HEK293T (cell line): ENCODE measurements around the gene RGS3.

Experiments
- BHLHE40 ChIP-seq: fragments of 450-650 bp; IDR thresholded peaks from 2 replicates; pipeline ENCODE4 v1.6.1; 2016; ENCODE audit warnings: mild to moderate bottlenecking, moderate library complexity, borderline replicate concordance
- ELF4 ChIP-seq: fragments of 450-650 bp; IDR thresholded peaks from 2 replicates; pipeline ENCODE4 v1.6.1; 2017; ENCODE audit warnings: antibody characterized with exemption
- ZNF384 ChIP-seq: fragments of 450-650 bp; IDR thresholded peaks from 2 replicates; pipeline ENCODE4 v1.6.1; 2016

DNA sequence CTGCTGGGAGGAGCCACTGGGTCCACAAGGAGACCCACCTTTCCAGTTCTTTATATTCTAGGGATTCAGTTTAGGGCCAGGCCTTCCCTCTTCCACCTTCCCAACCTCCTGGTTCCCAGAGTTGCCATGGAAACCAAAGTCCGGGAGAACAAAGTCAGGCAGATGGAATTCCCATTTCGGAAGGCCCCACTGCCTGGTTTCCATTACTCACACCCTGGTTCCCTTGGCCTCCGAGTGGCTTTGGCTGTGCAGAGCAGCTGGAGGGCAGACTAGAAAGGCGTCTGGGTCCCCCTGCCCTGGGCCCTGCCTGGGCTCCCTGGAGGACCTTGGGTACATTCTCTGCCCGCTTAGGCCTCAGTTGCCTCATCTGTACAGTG lies 136.1 kb downstream of the RGS3 start:
- TF ChIP-seq BHLHE40, result no peak
- TF ChIP-seq ELF4, result no peak
- TF ChIP-seq ZNF384, result no peak
